ENCODE data around the gene TPST1.

TPST1 gene

DNA sequence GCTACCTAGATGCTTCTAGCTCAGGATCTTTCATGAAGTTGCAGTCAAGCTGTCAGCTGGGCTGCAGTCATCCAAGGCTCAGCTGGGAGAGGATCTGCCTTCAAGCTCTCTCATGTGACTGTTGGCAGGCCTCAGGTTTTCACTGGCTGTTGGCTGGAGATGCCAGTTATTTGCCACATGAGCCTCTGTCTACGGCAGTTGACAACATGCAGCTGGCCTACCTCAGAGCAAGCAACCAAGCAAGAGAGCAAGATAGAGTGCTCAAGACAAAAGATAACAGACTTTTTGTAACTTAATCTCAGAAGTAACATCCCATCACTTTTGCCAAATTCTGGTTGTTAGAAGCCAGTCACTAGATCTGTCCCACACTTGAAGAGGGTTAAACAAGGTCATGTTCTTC, 125.8 kb downstream of the TPST1 start:
- POLR2A ChIA-PET (ENCODE audit: low non-redundant PET), result no interaction called here
- TF ChIP-seq, protein P1, sequence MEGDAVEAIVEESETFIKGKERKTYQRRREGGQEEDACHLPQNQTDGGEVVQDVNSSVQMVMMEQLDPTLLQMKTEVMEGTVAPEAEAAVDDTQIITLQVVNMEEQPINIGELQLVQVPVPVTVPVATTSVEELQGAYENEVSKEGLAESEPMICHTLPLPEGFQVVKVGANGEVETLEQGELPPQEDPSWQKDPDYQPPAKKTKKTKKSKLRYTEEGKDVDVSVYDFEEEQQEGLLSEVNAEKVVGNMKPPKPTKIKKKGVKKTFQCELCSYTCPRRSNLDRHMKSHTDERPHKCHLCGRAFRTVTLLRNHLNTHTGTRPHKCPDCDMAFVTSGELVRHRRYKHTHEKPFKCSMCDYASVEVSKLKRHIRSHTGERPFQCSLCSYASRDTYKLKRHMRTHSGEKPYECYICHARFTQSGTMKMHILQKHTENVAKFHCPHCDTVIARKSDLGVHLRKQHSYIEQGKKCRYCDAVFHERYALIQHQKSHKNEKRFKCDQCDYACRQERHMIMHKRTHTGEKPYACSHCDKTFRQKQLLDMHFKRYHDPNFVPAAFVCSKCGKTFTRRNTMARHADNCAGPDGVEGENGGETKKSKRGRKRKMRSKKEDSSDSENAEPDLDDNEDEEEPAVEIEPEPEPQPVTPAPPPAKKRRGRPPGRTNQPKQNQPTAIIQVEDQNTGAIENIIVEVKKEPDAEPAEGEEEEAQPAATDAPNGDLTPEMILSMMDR (conservative IDR thresholded peaks at IDR 0.05; ENCODE audit: low read depth), result no peak
- DNase-seq (ENCODE audit: low spot score), result no peak
- CTCF ChIA-PET, result interaction anchor here (0.6 kb wide), 1 partner anchor 127 kb away, joined by 3 read pairs; no protein-coding TSS in a partner anchor
- H3K27ac ChIP-seq, result no peak overlapping the region

DNA sequence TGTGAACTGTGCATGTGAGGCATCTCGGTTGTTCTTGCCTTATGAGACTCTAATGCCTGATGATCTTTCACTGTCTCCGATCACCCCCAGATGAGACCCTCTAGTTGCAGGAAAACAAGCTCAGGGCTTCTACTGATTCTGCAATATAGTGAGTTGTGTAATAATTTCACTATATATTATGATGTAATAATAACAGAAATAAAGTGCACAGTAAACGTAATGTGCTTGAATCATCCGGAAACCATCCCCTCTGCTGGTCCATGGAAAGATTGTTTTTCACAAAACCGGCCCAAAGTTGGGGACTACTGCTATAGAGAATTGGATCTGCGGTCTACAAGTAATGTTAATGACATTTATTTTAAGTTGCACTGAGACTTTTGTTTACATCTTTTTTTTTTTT, 126.7 kb downstream of the TPST1 start:
- no peak for DNase-seq (ENCODE audit: low spot score)
- CTCF ChIA-PET, result no interaction called here
- no peak overlapping the region for H3K27ac ChIP-seq
- TF ChIP-seq, protein P1 (conservative IDR thresholded peaks at IDR 0.05; ENCODE audit: low read depth), result no peak
- POLR2A ChIA-PET (ENCODE audit: low non-redundant PET), result no interaction called here

DNA sequence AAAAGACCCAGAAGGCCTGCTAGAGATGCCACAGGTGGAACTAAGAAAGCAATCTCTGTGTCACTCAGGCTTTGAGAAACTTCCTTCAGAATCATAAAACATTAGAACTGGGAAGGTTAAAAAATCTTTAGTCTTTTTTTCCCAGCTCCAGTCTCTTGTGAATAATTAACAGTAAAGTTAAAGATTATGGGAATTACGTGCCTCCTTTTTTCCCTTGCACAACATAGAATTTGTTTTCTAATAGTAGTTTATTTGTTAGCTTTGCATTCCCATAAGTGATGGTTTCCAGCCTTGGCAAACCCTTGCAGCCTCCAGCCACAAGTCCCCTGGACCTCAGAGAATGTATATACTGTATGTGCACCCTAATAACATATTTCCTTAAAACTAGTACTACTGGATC, 128.3 kb downstream of the TPST1 start:
- ChIA-PET POLR2A (ENCODE audit: low non-redundant PET) (no interaction called here), CTCF (interaction anchor here (0.7 kb wide), 1 partner anchor 192 kb away, joined by 3 read pairs; no protein-coding TSS in a partner anchor)
- TF ChIP-seq, protein P1 (conservative IDR thresholded peaks at IDR 0.05; ENCODE audit: low read depth), result no peak
- no peak for DNase-seq (ENCODE audit: low spot score)
- H3K27ac ChIP-seq, result no peak overlapping the region

DNA sequence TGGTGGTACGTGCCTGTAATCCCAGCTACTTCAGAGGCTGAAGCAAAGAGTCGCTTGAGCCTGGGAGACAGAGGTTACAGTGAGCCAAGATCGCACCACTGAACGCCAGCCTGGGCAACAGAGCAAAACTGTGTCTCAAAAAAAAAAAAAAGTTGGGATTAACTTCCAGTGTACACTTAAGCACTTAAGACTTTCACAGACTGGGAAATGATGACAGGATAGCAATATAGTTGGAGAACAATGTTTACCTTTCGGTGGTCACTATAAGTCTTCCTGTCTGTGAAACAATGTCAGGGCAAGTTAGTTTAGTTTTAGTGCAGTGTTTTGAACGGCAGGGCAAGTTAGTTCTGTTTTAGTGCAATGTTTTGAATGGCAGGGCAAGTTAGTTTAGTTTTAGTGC, 130.2 kb downstream of the TPST1 start:
- CTCF ChIA-PET, result interaction anchor here (0.6 kb wide), 1 partner anchor 203 kb away, joined by 5 read pairs; no protein-coding TSS in a partner anchor
- POLR2A ChIA-PET (ENCODE audit: low non-redundant PET), result no interaction called here
- no peak for DNase-seq (ENCODE audit: low spot score)
- TF ChIP-seq, protein P1 (conservative IDR thresholded peaks at IDR 0.05; ENCODE audit: low read depth), result no peak
- H3K27ac ChIP-seq, result no peak overlapping the region

DNA sequence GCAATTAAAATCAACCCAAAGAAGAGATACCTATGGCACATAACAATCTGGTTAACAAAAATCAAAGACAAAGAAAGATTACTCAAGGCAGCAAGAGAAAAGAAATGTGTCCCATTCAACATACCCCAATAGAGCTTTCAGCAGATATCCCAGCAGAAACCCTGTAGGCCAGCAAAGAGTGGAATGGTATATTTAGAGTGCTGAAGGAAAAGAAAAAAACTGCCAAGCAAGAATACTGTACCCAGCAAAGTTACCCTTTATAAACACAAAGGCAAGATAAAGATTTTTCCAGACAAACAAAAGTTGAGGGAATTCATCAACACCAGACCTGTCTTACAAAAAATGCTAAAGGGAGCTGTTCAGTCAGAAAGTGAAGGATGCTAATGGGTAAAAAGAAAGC, 131.6 kb downstream of the TPST1 start:
- DNase-seq (ENCODE audit: low spot score), result no peak
- no peak overlapping the region for H3K27ac ChIP-seq
- POLR2A ChIA-PET (ENCODE audit: low non-redundant PET), result no interaction called here
- TF ChIP-seq, protein P1 (conservative IDR thresholded peaks at IDR 0.05; ENCODE audit: low read depth), result no peak
- CTCF ChIA-PET, result no interaction called here

DNA sequence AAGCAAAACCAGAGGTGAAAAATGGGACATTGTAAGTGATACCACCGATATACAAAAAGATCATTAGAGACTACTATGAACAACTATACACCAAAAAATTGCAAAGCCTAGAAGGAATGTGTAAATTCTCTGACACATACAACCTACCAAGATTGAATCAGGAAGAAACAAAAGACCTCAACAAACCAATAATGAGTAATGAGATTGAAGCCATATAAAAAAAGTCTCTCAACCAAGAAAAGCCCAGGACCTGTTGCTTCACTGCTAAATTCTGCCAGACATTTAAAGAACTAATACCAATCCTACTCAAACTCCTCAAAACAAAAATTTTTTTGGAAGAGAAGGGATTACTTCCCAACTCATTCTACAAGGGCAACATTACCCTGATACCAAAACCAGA, 134.0 kb downstream of the TPST1 start:
- CTCF ChIA-PET, result interaction anchor here (0.7 kb wide), 1 partner anchor 92 kb away, joined by 3 read pairs; no protein-coding TSS in a partner anchor
- POLR2A ChIA-PET (ENCODE audit: low non-redundant PET), result no interaction called here
- DNase-seq (ENCODE audit: low spot score), result no peak
- TF ChIP-seq, protein P1 (conservative IDR thresholded peaks at IDR 0.05; ENCODE audit: low read depth), result no peak
- H3K27ac ChIP-seq, result no peak overlapping the region

All from RWPE1 (cell line).